GM12872 (cell line): ENCODE results near the gene DDI2.

Experiments used
- CTCF ChIP-seq: IDR thresholded peaks from 3 replicates; pipeline ENCODE4 v1.5.1; 2011; ENCODE audit warnings: low read depth, mild to moderate bottlenecking, low read length, moderate library complexity; ENCODE audit not compliant: insufficient read depth

Gene DDI2

GRCh38 chr1:15676010-15676409 lies 58.8 kb downstream of the DDI2 start:
- TF ChIP-seq CTCF, result no peak

GRCh38 chr1:15676688-15677661 lies 59.7 kb downstream of the DDI2 start:
- no peak for TF ChIP-seq CTCF

GRCh38 chr1:15678578-15678977 lies 61.3 kb downstream of the DDI2 start:
- no peak for TF ChIP-seq CTCF

GRCh38 chr1:15680131-15680530 lies 62.9 kb downstream of the DDI2 start:
- no peak for TF ChIP-seq CTCF

GRCh38 chr1:15680561-15681348 lies 63.5 kb downstream of the DDI2 start:
- no peak for TF ChIP-seq CTCF

GRCh38 chr1:15681349-15682292 lies 64.4 kb downstream of the DDI2 start:
- TF ChIP-seq CTCF, result no peak
